Measurements from ENCODE around the gene KRTAP4-5. TPM values are rescaled to one million over a fixed set of nuclear protein-coding genes. Genes with fewer than 3 reads are reported as not detected.

The KRTAP4-5 gene
- total RNA-seq, 6 experiments from 2014 or later, result not detected

Other genes starting within 250 kb of the KRTAP4-5 start
- under 1 TPM in 1 of 6 experiments, not detected in 5; 0.14 TPM for gene KRT23, start 212.2 kb downstream of the KRTAP4-5 start, total RNA-seq (2021; fragmentation: NEBNext Ultra II Directional; extraction: Animal tissue kit (Norgen Biotek cat#: 25700))
- not detected for gene KRT39, start 182.9 kb downstream of the KRTAP4-5 start, total RNA-seq (2021; fragmentation: NEBNext Ultra II Directional; extraction: Animal tissue kit (Norgen Biotek cat#: 25700))
- not detected for gene KRT40, start 165.5 kb downstream of the KRTAP4-5 start, total RNA-seq (2021; fragmentation: NEBNext Ultra II Directional; extraction: Animal tissue kit (Norgen Biotek cat#: 25700))
- gene KRTAP3-3, start 155.7 kb downstream of the KRTAP4-5 start, total RNA-seq (2021; fragmentation: NEBNext Ultra II Directional; extraction: Animal tissue kit (Norgen Biotek cat#: 25700)), result not detected
- not detected for gene KRTAP3-2, start 149.9 kb downstream of the KRTAP4-5 start, total RNA-seq (2021; fragmentation: NEBNext Ultra II Directional; extraction: Animal tissue kit (Norgen Biotek cat#: 25700))
- gene KRTAP3-1, start 140.7 kb downstream of the KRTAP4-5 start, total RNA-seq (2021; fragmentation: NEBNext Ultra II Directional; extraction: Animal tissue kit (Norgen Biotek cat#: 25700)), result 10 to 100 TPM in 1 of 6 experiments, 1 to 10 TPM in 5; 2.5 to 10.2 (median 3.3) TPM
- gene KRTAP1-5, start 122.6 kb downstream of the KRTAP4-5 start, total RNA-seq (2021; fragmentation: NEBNext Ultra II Directional; extraction: Animal tissue kit (Norgen Biotek cat#: 25700)), result 100 to 1,000 TPM in 1 of 6 experiments, 10 to 100 TPM in 5; 61.6 to 114 (median 76.8) TPM
- not detected for gene KRTAP1-4, start 119.6 kb downstream of the KRTAP4-5 start, total RNA-seq (2021; fragmentation: NEBNext Ultra II Directional; extraction: Animal tissue kit (Norgen Biotek cat#: 25700))
- not detected for gene KRTAP1-3, start 115.0 kb downstream of the KRTAP4-5 start, total RNA-seq (2021; fragmentation: NEBNext Ultra II Directional; extraction: Animal tissue kit (Norgen Biotek cat#: 25700))
- gene KRTAP1-1, start 108.4 kb downstream of the KRTAP4-5 start, total RNA-seq (2021; fragmentation: NEBNext Ultra II Directional; extraction: Animal tissue kit (Norgen Biotek cat#: 25700)), result 1 to 10 TPM in 1 of 6 experiments, under 1 TPM in 5; 0.21 to 1.1 (median 0.50) TPM
- gene KRTAP2-1, start 102.5 kb downstream of the KRTAP4-5 start, total RNA-seq (2021; fragmentation: NEBNext Ultra II Directional; extraction: Animal tissue kit (Norgen Biotek cat#: 25700)), result under 1 TPM in 1 of 6 experiments, not detected in 5; 0.38 TPM
- gene KRTAP2-2, start 94.6 kb downstream of the KRTAP4-5 start, total RNA-seq (2021; fragmentation: NEBNext Ultra II Directional; extraction: Animal tissue kit (Norgen Biotek cat#: 25700)), result under 1 TPM in 4 of 6 experiments, not detected in 2; 0.46 to 0.96 (median 0.53) TPM
- 100 to 1,000 TPM in 1 of 6 experiments, 10 to 100 TPM in 5; 30.3 to 105 (median 44.4) TPM for gene KRTAP2-3, start 89.7 kb downstream of the KRTAP4-5 start, total RNA-seq (2021; fragmentation: NEBNext Ultra II Directional; extraction: Animal tissue kit (Norgen Biotek cat#: 25700))
- gene KRTAP2-4, start 83.9 kb downstream of the KRTAP4-5 start, total RNA-seq (2021; fragmentation: NEBNext Ultra II Directional; extraction: Animal tissue kit (Norgen Biotek cat#: 25700)), result not detected
- not detected for gene KRTAP4-7, start 65.7 kb downstream of the KRTAP4-5 start, total RNA-seq (2021; fragmentation: NEBNext Ultra II Directional; extraction: Animal tissue kit (Norgen Biotek cat#: 25700))
- gene KRTAP4-8, start 51.7 kb downstream of the KRTAP4-5 start, total RNA-seq (2021; fragmentation: NEBNext Ultra II Directional; extraction: Animal tissue kit (Norgen Biotek cat#: 25700)), result not detected
- not detected for gene KRTAP4-16, start 47.6 kb downstream of the KRTAP4-5 start, total RNA-seq (2021; fragmentation: NEBNext Ultra II Directional; extraction: Animal tissue kit (Norgen Biotek cat#: 25700))
- under 1 TPM in 2 of 6 experiments, not detected in 4; 0.85 to 0.90 TPM for gene KRTAP4-9, start 44.4 kb downstream of the KRTAP4-5 start, total RNA-seq (2021; fragmentation: NEBNext Ultra II Directional; extraction: Animal tissue kit (Norgen Biotek cat#: 25700))
- gene KRTAP4-11, start 31.5 kb downstream of the KRTAP4-5 start, total RNA-seq (2021; fragmentation: NEBNext Ultra II Directional; extraction: Animal tissue kit (Norgen Biotek cat#: 25700)), result not detected
- gene KRTAP4-12, start 25.6 kb downstream of the KRTAP4-5 start, total RNA-seq (2021; fragmentation: NEBNext Ultra II Directional; extraction: Animal tissue kit (Norgen Biotek cat#: 25700)), result 1 to 10 TPM; 6.1 to 8.4 (median 6.7) TPM
- gene KRTAP4-6, start 9.3 kb downstream of the KRTAP4-5 start, total RNA-seq (2021; fragmentation: NEBNext Ultra II Directional; extraction: Animal tissue kit (Norgen Biotek cat#: 25700)), result not detected
- gene KRTAP4-4, start 10.9 kb upstream of the KRTAP4-5 start, total RNA-seq (2021; fragmentation: NEBNext Ultra II Directional; extraction: Animal tissue kit (Norgen Biotek cat#: 25700)), result not detected
- not detected for gene KRTAP4-3, start 18.4 kb upstream of the KRTAP4-5 start, total RNA-seq (2021; fragmentation: NEBNext Ultra II Directional; extraction: Animal tissue kit (Norgen Biotek cat#: 25700))
- not detected for gene KRTAP4-2, start 28.4 kb upstream of the KRTAP4-5 start, total RNA-seq (2021; fragmentation: NEBNext Ultra II Directional; extraction: Animal tissue kit (Norgen Biotek cat#: 25700))
- gene KRTAP4-1, start 35.1 kb upstream of the KRTAP4-5 start, total RNA-seq (2021; fragmentation: NEBNext Ultra II Directional; extraction: Animal tissue kit (Norgen Biotek cat#: 25700)), result not detected
- not detected for gene KRTAP9-1, start 40.1 kb upstream of the KRTAP4-5 start, total RNA-seq (2021; fragmentation: NEBNext Ultra II Directional; extraction: Animal tissue kit (Norgen Biotek cat#: 25700))
- not detected for gene KRTAP9-2, start 76.8 kb upstream of the KRTAP4-5 start, total RNA-seq (2021; fragmentation: NEBNext Ultra II Directional; extraction: Animal tissue kit (Norgen Biotek cat#: 25700))
- gene KRTAP9-3, start 82.6 kb upstream of the KRTAP4-5 start, total RNA-seq (2021; fragmentation: NEBNext Ultra II Directional; extraction: Animal tissue kit (Norgen Biotek cat#: 25700)), result not detected
- gene KRTAP9-8, start 88.2 kb upstream of the KRTAP4-5 start, total RNA-seq (2021; fragmentation: NEBNext Ultra II Directional; extraction: Animal tissue kit (Norgen Biotek cat#: 25700)), result not detected
- gene KRTAP9-4, start 99.9 kb upstream of the KRTAP4-5 start, total RNA-seq (2021; fragmentation: NEBNext Ultra II Directional; extraction: Animal tissue kit (Norgen Biotek cat#: 25700)), result not detected
- not detected for gene KRTAP9-9, start 105.6 kb upstream of the KRTAP4-5 start, total RNA-seq (2021; fragmentation: NEBNext Ultra II Directional; extraction: Animal tissue kit (Norgen Biotek cat#: 25700))
- not detected for gene KRTAP9-6, start 115.6 kb upstream of the KRTAP4-5 start, total RNA-seq (2021; fragmentation: NEBNext Ultra II Directional; extraction: Animal tissue kit (Norgen Biotek cat#: 25700))
- gene KRTAP9-7, start 125.9 kb upstream of the KRTAP4-5 start, total RNA-seq (2021; fragmentation: NEBNext Ultra II Directional; extraction: Animal tissue kit (Norgen Biotek cat#: 25700)), result not detected
- not detected for gene KRTAP29-1, start 153.0 kb upstream of the KRTAP4-5 start, total RNA-seq (2021; fragmentation: NEBNext Ultra II Directional; extraction: Animal tissue kit (Norgen Biotek cat#: 25700))
- gene KRTAP16-1, start 159.5 kb upstream of the KRTAP4-5 start, total RNA-seq (2021; fragmentation: NEBNext Ultra II Directional; extraction: Animal tissue kit (Norgen Biotek cat#: 25700)), result not detected
- not detected for gene KRTAP17-1, start 165.9 kb upstream of the KRTAP4-5 start, total RNA-seq (2021; fragmentation: NEBNext Ultra II Directional; extraction: Animal tissue kit (Norgen Biotek cat#: 25700))
- gene KRT33A, start 201.0 kb upstream of the KRTAP4-5 start, total RNA-seq (2021; fragmentation: NEBNext Ultra II Directional; extraction: Animal tissue kit (Norgen Biotek cat#: 25700)), result not detected
- gene KRT33B, start 220.0 kb upstream of the KRTAP4-5 start, total RNA-seq (2021; fragmentation: NEBNext Ultra II Directional; extraction: Animal tissue kit (Norgen Biotek cat#: 25700)), result 1 to 10 TPM in 2 of 6 experiments, under 1 TPM in 4; 0.75 to 2.5 (median 0.96) TPM
- 100 to 1,000 TPM in 2 of 6 experiments, 10 to 100 TPM in 4; 58.8 to 247 (median 71.3) TPM for gene KRT34, start 232.5 kb upstream of the KRTAP4-5 start, total RNA-seq (2021; fragmentation: NEBNext Ultra II Directional; extraction: Animal tissue kit (Norgen Biotek cat#: 25700))
- under 1 TPM in 2 of 6 experiments, not detected in 4; 0.09 to 0.14 TPM for gene KRT31, start 247.8 kb upstream of the KRTAP4-5 start, total RNA-seq (2021; fragmentation: NEBNext Ultra II Directional; extraction: Animal tissue kit (Norgen Biotek cat#: 25700))